GM06990 (cell line): Measurements from ENCODE around the gene NIN.

Experiments
- DNase-seq: peaks from one replicate; pipeline ENCODE4 v3.0.0-alpha.2; 2011; ENCODE audit not compliant: insufficient read length; ENCODE audit errors: extremely low read depth
- H3K27me3 ChIP-seq: replicated peaks from 2 replicates; pipeline ENCODE4 v1.6.0; 2011; ENCODE audit warnings: low read length; ENCODE audit not compliant: control insufficient read depth, insufficient read depth
- H3K36me3 ChIP-seq: 2 replicates; pipeline ENCODE4 v1.5.1; 2011; ENCODE audit warnings: low read length; ENCODE audit not compliant: control insufficient read depth, insufficient read depth
- H3K4me3 ChIP-seq: replicated peaks from 2 replicates; pipeline ENCODE4 v1.5.1; 2011; ENCODE audit warnings: low read depth, mild to moderate bottlenecking, control low read depth, low read length
- TF ChIP-seq, protein P1 (sequence below): IDR thresholded peaks from 2 replicates; pipeline ENCODE4 v1.5.1; 2011; ENCODE audit warnings: low read length, control low read depth, mild to moderate bottlenecking, inconsistent platforms; ENCODE audit not compliant: insufficient read depth, poor library complexity, severe bottlenecking

The NIN gene

GRCh38 chr14:50766338-50766886 is 64.5 kb downstream of the NIN start:
- peaks cover 43% of the 10 kb centered on the region for H3K36me3 ChIP-seq

DNA sequence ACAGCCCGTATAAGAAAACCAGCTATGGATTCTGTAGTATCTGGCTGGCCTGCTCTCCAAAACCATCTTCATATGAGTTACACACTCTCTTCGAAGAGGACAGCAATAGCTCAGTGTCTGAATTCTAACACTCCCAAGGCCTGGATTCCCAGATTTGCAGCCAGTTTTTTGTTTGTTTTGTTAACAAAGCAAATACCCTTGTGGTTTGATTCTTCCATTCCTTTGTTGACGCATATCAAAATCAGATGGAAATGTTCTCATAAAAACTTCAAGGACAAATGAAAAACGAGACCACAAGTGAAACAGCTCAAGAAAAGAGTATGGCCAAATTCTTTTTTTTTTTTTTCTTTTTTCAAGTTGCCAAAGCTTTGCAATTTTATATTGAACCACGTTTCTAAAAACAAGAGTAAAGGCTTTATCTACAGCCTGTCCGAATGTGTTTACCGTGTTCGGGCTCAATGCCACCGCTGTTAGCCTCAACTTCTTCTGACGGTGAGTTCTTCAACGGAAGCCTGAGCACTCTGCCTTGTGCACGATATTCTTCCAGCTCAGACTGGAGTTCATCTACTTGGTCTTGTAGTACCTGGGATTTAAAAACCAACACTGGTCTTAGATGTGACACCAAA is 67.5 kb downstream of the NIN start:
- Histone ChIP-seq H3K27me3 (no peaks in the 10 kb centered on the region), H3K36me3 (peaks cover 28% of the 10 kb centered on the region), H3K4me3 (no peak overlapping the region)
- no peak for DNase-seq
- TF ChIP-seq, protein P1, sequence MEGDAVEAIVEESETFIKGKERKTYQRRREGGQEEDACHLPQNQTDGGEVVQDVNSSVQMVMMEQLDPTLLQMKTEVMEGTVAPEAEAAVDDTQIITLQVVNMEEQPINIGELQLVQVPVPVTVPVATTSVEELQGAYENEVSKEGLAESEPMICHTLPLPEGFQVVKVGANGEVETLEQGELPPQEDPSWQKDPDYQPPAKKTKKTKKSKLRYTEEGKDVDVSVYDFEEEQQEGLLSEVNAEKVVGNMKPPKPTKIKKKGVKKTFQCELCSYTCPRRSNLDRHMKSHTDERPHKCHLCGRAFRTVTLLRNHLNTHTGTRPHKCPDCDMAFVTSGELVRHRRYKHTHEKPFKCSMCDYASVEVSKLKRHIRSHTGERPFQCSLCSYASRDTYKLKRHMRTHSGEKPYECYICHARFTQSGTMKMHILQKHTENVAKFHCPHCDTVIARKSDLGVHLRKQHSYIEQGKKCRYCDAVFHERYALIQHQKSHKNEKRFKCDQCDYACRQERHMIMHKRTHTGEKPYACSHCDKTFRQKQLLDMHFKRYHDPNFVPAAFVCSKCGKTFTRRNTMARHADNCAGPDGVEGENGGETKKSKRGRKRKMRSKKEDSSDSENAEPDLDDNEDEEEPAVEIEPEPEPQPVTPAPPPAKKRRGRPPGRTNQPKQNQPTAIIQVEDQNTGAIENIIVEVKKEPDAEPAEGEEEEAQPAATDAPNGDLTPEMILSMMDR, result no peak

More at GRCh38 chr14:50766338-50766886, 64.5 kb downstream of the NIN start:
- H3K27me3 ChIP-seq, result no peaks in the 10 kb centered on the region
- TF ChIP-seq, protein P1, result no peak
- no peak overlapping the region for H3K4me3 ChIP-seq
- no peak for DNase-seq

- Histone ChIP-seq H3K4me3 (no peak overlapping the region), H3K27me3 (no peaks in the 10 kb centered on the region), H3K36me3 (peaks cover 29% of the 10 kb centered on the region)
- TF ChIP-seq, protein P1, result no peak
- no peak for DNase-seq
Observed at GRCh38 chr14:50762931-50763300, 68.0 kb downstream of the NIN start.

DNA sequence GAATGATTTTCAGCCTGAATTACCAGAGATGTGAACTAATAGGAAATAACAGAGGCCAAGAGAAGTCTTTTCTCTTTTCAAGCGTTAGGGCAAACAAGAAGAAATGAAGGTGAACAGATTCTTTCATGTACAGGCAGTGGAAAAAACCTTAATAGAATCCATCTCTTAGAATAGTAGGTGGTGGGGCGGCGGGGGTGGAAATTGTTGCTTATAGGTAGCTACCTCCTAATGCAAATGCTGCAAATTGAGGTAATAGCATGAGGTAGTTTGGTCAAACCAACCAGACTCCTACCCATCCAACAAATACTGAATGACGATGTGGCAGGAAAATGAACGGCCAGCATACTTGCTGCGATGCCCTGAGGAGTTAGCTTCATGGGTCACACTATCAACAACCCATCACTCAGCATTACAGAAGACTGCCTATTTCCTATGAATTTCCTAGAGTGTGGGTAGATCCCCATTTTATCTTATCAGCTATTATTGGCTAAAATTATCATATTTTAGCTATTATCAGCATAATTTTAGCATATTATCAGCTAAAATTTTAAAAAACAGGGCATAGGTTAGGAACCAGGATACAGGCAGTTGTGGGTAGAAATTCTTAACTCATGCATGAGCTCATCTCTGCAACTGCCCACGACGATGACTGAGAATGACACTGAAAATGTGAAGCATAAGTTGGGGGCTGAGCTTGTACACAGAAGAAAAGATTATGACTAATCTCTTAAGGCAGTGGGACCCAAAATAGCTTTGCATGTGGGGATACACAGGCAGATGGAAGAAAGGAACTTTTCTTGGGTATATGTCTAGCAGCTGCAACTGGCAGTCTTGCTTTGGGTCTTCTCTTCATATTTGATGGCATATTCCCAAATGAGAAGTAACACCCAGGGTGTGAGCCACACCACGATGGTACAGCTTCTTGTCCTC is 68.7 kb downstream of the NIN start:
- TF ChIP-seq, protein P1, result no peak
- peaks cover 33% of the 10 kb centered on the region for H3K36me3 ChIP-seq
- no peaks in the 10 kb centered on the region for H3K27me3 ChIP-seq
- DNase-seq, result peak; percentile 49
- H3K4me3 ChIP-seq, result no peak overlapping the region

DNA sequence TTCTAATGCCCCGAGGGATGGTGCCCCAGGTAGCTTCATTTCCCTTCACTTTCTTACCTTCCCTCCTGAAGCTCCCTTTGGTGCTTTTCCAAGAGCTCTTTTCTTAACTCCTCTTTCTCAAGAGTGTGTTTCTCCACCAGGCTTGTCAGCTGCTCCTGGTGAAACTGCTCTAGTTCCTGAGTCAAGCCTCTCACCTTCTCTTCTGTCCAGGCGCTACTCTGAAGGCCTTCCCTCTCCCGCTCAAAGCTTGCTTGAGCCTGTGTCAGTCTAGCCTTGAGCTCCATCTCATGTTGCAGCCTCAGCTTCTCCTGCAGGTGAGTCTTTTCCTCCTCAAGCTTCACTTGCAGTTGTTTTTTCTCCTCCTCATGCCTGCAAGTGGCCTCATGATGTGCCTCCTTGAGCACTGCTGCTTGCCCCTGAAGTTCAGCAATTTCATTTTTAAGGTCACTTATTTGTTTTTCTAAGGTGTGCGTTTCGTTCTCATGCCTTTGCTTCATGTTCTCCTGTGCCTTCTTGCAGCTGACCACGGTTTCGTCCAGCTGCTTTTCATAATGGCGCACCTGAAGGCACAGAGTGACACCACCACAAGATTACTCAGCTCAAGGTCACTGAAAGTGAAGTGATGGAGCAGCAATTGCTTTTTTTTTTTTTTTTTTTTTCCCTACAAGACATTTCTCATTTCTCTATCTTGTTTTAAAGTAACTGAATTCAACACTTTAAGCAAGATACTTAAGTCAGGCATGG is 71.0 kb downstream of the NIN start:
- Histone ChIP-seq H3K27me3 (no peaks in the 10 kb centered on the region), H3K36me3 (peaks cover 33% of the 10 kb centered on the region), H3K4me3 (no peak overlapping the region)
- DNase-seq, result no peak
- TF ChIP-seq, protein P1, result no peak
